Measurements from ENCODE around the gene COPS6. TPM values are rescaled to one million over a fixed set of nuclear protein-coding genes. Genes with fewer than 3 reads are reported as not detected.
A peak's percentile ranks its signal among the peaks of the same experiment; 100 is the strongest.

The COPS6 gene
- total RNA-seq, 1 donor from 2014 or later, result 88.3 TPM

GRCh38 chr7:100119072-100119969, 30.6 kb downstream of the COPS6 start, which contains the start of the genes CNPY4 and TAF6:
CNPY4 (plus strand) TSS chr7:100119634; CDS start chr7:100119745, 111 bp downstream.
TAF6 (minus strand) TSS chr7:100119358; CDS start chr7:100114209, 5,149 bp downstream.
- H3K27me3 Mint-ChIP-seq, result no peaks in the 10 kb centered on the region
- TF ChIP-seq CTCF (IDR thresholded peaks at IDR 0.05), result no peak
- ATAC-seq (ENCODE audit: low read depth), result peak; percentile 86
- CTCF ChIA-PET, result interaction anchor here (0.7 kb wide), 1 partner anchor 12 kb away, joined by 3 read pairs; no protein-coding TSS in a partner anchor
- peak within 1 kb of the TSS; percentile 98 for H3K4me3 Mint-ChIP-seq
- intact Hi-C loops (cut with micrococcal nuclease), result loop anchor here (1.0 to 2.0 kb wide), 4 partner anchors 8 to 201 kb away; partner anchors contain the start of genes AP4M1, MCM7 and TRIM4
- peak; percentile 88 for DNase-seq
- H3K4me1 Mint-ChIP-seq, result peaks cover 31% of the 10 kb centered on the region
- H3K27ac Mint-ChIP-seq, result peak within 1 kb of the TSS; percentile 99
- POLR2A ChIA-PET, result interaction anchor here (0.9 to 1.9 kb wide), 3 partner anchors 18 to 58 kb away, joined by 3 to 17 read pairs (median 4); partner anchors contain the start of genes AP4M1, GPC2, MCM7 and STAG3
- peaks cover 11% of the 10 kb centered on the region for H3K36me3 Mint-ChIP-seq (ENCODE audit: low read depth)
- no peaks in the 10 kb centered on the region for H3K9me3 Mint-ChIP-seq

GRCh38 chr7:100119970-100120732, 31.4 kb downstream of the COPS6 start:
- TF ChIP-seq CTCF (IDR thresholded peaks at IDR 0.05), result no peak

GRCh38 chr7:100120733-100121036, 31.9 kb downstream of the COPS6 start:
- ChIA-PET CTCF (no interaction called here), POLR2A (interaction anchor here (0.6 to 1.9 kb wide), 5 partner anchors 19 to 57 kb away, joined by 3 to 17 read pairs (median 4); partner anchors contain the start of genes AP4M1, GPC2, MCM7 and STAG3)
- Mint-ChIP-seq H3K4me1 (peaks cover 43% of the 10 kb centered on the region), H3K4me3 (peak overlapping the region; percentile 98), H3K27ac (peak overlapping the region; percentile 99), H3K9me3 (no peaks in the 10 kb centered on the region), H3K36me3 (ENCODE audit: low read depth) (peaks cover 14% of the 10 kb centered on the region), H3K27me3 (no peaks in the 10 kb centered on the region)
- no peak for TF ChIP-seq CTCF (IDR thresholded peaks at IDR 0.05)
- DNase-seq (no peak), ATAC-seq (ENCODE audit: low read depth) (no peak)
- intact Hi-C loops (cut with micrococcal nuclease), result no loop called here

More at GRCh38 chr7:100119970-100120732, 31.4 kb downstream of the COPS6 start:
- intact Hi-C loops (cut with micrococcal nuclease), result loop anchor here (1.0 to 2.0 kb wide), 4 partner anchors 7 to 201 kb away; partner anchors contain the start of genes AP4M1, MCM7 and TRIM4
- DNase-seq (no peak), ATAC-seq (ENCODE audit: low read depth) (peak; percentile 43)
- peak overlapping the region; percentile 99 for H3K27ac Mint-ChIP-seq
- POLR2A ChIA-PET, result interaction anchor here (0.9 to 1.9 kb wide), 4 partner anchors 19 to 57 kb away, joined by 3 to 17 read pairs (median 4); partner anchors contain the start of genes AP4M1, GPC2, MCM7 and STAG3
- H3K9me3 Mint-ChIP-seq, result no peaks in the 10 kb centered on the region
- H3K36me3 Mint-ChIP-seq (ENCODE audit: low read depth), result peaks cover 14% of the 10 kb centered on the region
- no peaks in the 10 kb centered on the region for H3K27me3 Mint-ChIP-seq
- CTCF ChIA-PET, result interaction anchor here (0.7 kb wide), 1 partner anchor 11 kb away, joined by 3 read pairs; no protein-coding TSS in a partner anchor
- peak overlapping the region; percentile 98 for H3K4me3 Mint-ChIP-seq
- peaks cover 39% of the 10 kb centered on the region for H3K4me1 Mint-ChIP-seq

- POLR2A ChIA-PET, result interaction anchor here (0.7 kb wide), 1 partner anchor 22 kb away, joined by 4 read pairs; no protein-coding TSS in a partner anchor
- CTCF ChIA-PET, result no interaction called here
- Mint-ChIP-seq H3K9me3 (no peaks in the 10 kb centered on the region), H3K36me3 (ENCODE audit: low read depth) (peaks cover 20% of the 10 kb centered on the region), H3K4me1 (peaks cover 54% of the 10 kb centered on the region), H3K27ac (no peak overlapping the region), H3K27me3 (no peaks in the 10 kb centered on the region), H3K4me3 (no peak overlapping the region)
- DNase-seq (no peak), ATAC-seq (ENCODE audit: low read depth) (no peak)
- no peak for TF ChIP-seq CTCF (IDR thresholded peaks at IDR 0.05)
- intact Hi-C loops (cut with micrococcal nuclease), result no loop called here
Observed at GRCh38 chr7:100122067-100122466, 33.3 kb downstream of the COPS6 start.

All from activated B cell treated with CpG ODN at 0.5 μM for 24 hours (primary cell).